Prostate gland (tissue), 2 donors: ENCODE results near the gene KAT8. TPM values are rescaled to one million over a fixed set of nuclear protein-coding genes. Genes with fewer than 3 reads are reported as not detected.
A peak's percentile ranks its signal among the peaks of the same experiment; 100 is the strongest.

Source experiments
- DNase-seq: peaks from one replicate; pipeline ENCODE4 v3.0.0-alpha.2; 2019; ENCODE audit warnings: low spot score
- H3K27ac ChIP-seq, 2 donors: fragments of 200-600 bp; sonication (generic); 2 replicates each; pipeline ENCODE4 v1.5.1; 2017 to 2019
- H3K27me3 ChIP-seq: fragments of 200-600 bp; sonication (generic); replicated peaks from 2 replicates; pipeline ENCODE4 v1.5.1; 2019; ENCODE audit not compliant: insufficient read depth
- H3K36me3 ChIP-seq, 2 donors: fragments of 200-600 bp; sonication (generic); 1 replicate in 1 of 2; 2 replicates in 1 of 2; pipeline versions ENCODE4 v1.5.1 to v1.8.1; 2017 to 2019
- H3K4me1 ChIP-seq: fragments of 200-600 bp; sonication (generic); replicated peaks from 2 replicates; pipeline ENCODE4 v1.5.1; 2019
- H3K4me3 ChIP-seq, 2 donors: fragments of 200-600 bp; sonication (generic); 2 replicates each; pipeline ENCODE4 v1.5.1; 2017 to 2019
- H3K9me3 ChIP-seq: fragments of 200-600 bp; sonication (generic); 2 replicates; pipeline ENCODE4 v1.5.1; 2017
- CTCF ChIP-seq, 4 experiments: fragments of 200-600 bp in 2 of 4; fragments of 450-650 bp in 2 of 4; sonication (generic) in 2 of 4; IDR thresholded peaks; 1 replicate in 3 of 4; 2 replicates in 1 of 4; pipeline ENCODE4 v1.5.1; 2016 to 2019; ENCODE audit warnings: antibody characterized with exemption in 4 of 4, mild to moderate bottlenecking in 2 of 4, moderate library complexity in 2 of 4
- POLR2A ChIP-seq: fragments of 450-650 bp; IDR thresholded peaks from one replicate; pipeline ENCODE4 v1.6.1; 2016; ENCODE audit warnings: antibody characterized with exemption, mild to moderate bottlenecking
- POLR2AphosphoS5 ChIP-seq: sonication (generic); formaldehyde crosslinking; IDR thresholded peaks from one replicate; pipeline ENCODE4 v1.6.1; 2017; ENCODE audit warnings: antibody characterized with exemption
- WGBS: methylation state at CpG from one replicate; pipeline ENCODE4 v1.1.5; 2018; 5-methylcytosine and 5-hydroxymethylcytosine counted together
- intact Hi-C: fragments of 100-400 bp; cut with DNase I; formaldehyde crosslinking; loops from one replicate; pipeline ENCODE4 v1.14.2; 2022
- total RNA-seq, 2 donors: library from RNA; depleted of rRNA; stranded (reverse); fragments of >200 nt; gene quantifications; one replicate each; pipeline ENCODE4 v1.1.0, GENCODE V29; 2016

KAT8 gene
- total RNA-seq, 2 donors from 2014 or later, result 92.6 to 115 TPM

- intact Hi-C loops, result loop anchor here (2.0 to 5.0 kb wide), 2 partner anchors 21 to 42 kb away; partner anchors contain the start of genes STX4 and VKORC1
- TF ChIP-seq POLR2A (peak; percentile 55), CTCF (IDR thresholded peaks at IDR 0.05) (peak in 1 of 4 experiments; percentile 10), POLR2AphosphoS5 (peak; percentile 96)
- DNase-seq, result peak; percentile 99
- Histone ChIP-seq H3K9me3 (no peaks in the 10 kb centered on the region), H3K27me3 (no peaks in the 10 kb centered on the region), H3K27ac (peak within 1 kb of the TSS; percentile 91 to 94), H3K36me3 (peaks cover 8 to 27% of the 10 kb centered on the region in 2 donors), H3K4me3 (peak within 1 kb of the TSS; percentile 97 to 99), H3K4me1 (peaks cover 10% of the 10 kb centered on the region)
- under 1% methylated on average over 48 of the region's 48 CpGs for WGBS
Measured at GRCh38 chr16:31073970-31074813, 43.3 kb upstream of the KAT8 start, which contains the start of the genes ZNF646 and ZNF668. ZNF646 (plus strand) TSS chr16:31074422; CDS start chr16:31076325, 1,903 bp downstream. ZNF668 (minus strand) TSS chr16:31074240; CDS start chr16:31064459, 9,781 bp downstream.

GRCh38 chr16:31074814-31075183, 42.7 kb upstream of the KAT8 start:
- peak overlapping the region; percentile 97 to 99 for H3K4me3 ChIP-seq
- intact Hi-C loops, result loop anchor here (2.0 to 5.0 kb wide), 2 partner anchors 20 to 42 kb away; partner anchors contain the start of genes STX4 and VKORC1
- TF ChIP-seq POLR2AphosphoS5, result no peak
- TF ChIP-seq POLR2A, result no peak
- TF ChIP-seq CTCF (IDR thresholded peaks at IDR 0.05), result no peak
- no peaks in the 10 kb centered on the region for H3K9me3 ChIP-seq
- H3K36me3 ChIP-seq, result peaks cover 8 to 27% of the 10 kb centered on the region in 2 donors
- H3K27ac ChIP-seq, result peak overlapping the region; percentile 91 to 94
- H3K4me1 ChIP-seq, result peaks cover 10% of the 10 kb centered on the region
- DNase-seq, result no peak
- no peaks in the 10 kb centered on the region for H3K27me3 ChIP-seq
- WGBS, result under 1% methylated on average over 7 of the region's 7 CpGs

GRCh38 chr16:31076319-31076718, 41.1 kb upstream of the KAT8 start:
- intact Hi-C loops, result no loop called here
- H3K27ac ChIP-seq, result no peak overlapping the region
- H3K27me3 ChIP-seq, result no peaks in the 10 kb centered on the region
- WGBS, result 71% methylated on average over 16 of the region's 16 CpGs
- H3K36me3 ChIP-seq, result peaks cover 8 to 35% of the 10 kb centered on the region in 2 donors
- H3K9me3 ChIP-seq, result no peaks in the 10 kb centered on the region
- H3K4me3 ChIP-seq, result no peak overlapping the region
- TF ChIP-seq POLR2AphosphoS5, result no peak
- TF ChIP-seq CTCF (IDR thresholded peaks at IDR 0.05), result no peak
- TF ChIP-seq POLR2A, result no peak
- no peak for DNase-seq
- peaks cover 10% of the 10 kb centered on the region for H3K4me1 ChIP-seq

- Histone ChIP-seq H3K4me3 (no peak overlapping the region), H3K27me3 (no peaks in the 10 kb centered on the region), H3K4me1 (peaks cover 10% of the 10 kb centered on the region), H3K36me3 (peaks cover 8 to 35% of the 10 kb centered on the region in 2 donors), H3K27ac (no peak overlapping the region), H3K9me3 (no peaks in the 10 kb centered on the region)
- intact Hi-C loops, result no loop called here
- no peak for DNase-seq
- WGBS, result 93% methylated on average over 13 of the region's 13 CpGs
- TF ChIP-seq CTCF (IDR thresholded peaks at IDR 0.05), result no peak
- no peak for TF ChIP-seq POLR2AphosphoS5
- no peak for TF ChIP-seq POLR2A
Measured at GRCh38 chr16:31077024-31077423, 40.4 kb upstream of the KAT8 start.
